Breast epithelium (tissue), 3 donors: ENCODE results near the gene FEV.

Source experiments
- POLR2A ChIP-seq: fragments of 450-650 bp; IDR thresholded peaks from one replicate; pipeline ENCODE4 v1.6.1; 2016; ENCODE audit warnings: antibody characterized with exemption, mild to moderate bottlenecking, moderate library complexity
- TF ChIP-seq, protein P1 (sequence below), 3 donors: fragments of 450-650 bp; IDR thresholded peaks; one replicate each; pipeline ENCODE4 v1.5.1; 2016 to 2017; ENCODE audit warnings: antibody characterized with exemption in 3 of 3, mild to moderate bottlenecking in 3 of 3, moderate library complexity in 3 of 3

DNA sequence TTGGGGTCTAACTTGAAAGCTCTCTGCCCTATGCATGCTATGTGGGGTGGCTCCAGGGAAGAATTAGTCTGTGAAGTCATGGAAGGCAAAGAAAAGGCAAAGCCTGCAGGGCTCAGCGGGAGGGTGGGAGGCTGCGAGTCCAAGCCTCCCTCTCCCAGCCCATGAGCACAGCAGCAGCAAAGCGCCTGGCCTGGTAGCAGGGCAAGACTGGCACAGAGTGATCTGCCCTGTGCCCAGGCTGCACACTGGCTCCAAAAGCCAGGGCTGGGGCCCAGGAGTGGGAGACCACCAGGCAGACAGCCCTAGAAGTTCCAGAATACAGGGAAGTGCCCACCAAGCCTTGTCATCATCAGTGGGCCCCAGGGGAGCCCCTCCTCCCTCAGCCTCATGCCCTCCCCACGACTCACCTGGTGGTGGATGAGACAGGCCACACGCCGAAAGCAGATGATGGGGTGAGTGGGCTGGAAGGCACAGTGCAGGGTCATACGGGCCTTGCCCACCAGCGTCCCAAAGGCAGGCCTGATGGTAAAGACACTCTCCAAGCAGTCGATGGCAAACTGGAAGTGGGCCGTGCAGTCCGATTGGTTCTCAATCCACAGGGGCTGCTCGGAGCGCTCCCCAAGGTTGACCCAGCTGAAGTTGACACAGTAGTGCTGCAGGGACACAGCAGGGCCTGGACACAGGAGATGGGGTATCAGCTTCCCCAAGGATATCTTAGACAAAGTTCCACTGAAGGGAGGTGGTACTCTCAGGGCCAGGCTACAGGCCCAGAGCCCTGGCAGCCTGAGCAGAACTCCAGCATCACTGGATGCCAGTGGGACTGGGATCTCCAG is 44.2 kb upstream of the FEV start:
- TF ChIP-seq POLR2A: no peak
- TF ChIP-seq, protein P1, sequence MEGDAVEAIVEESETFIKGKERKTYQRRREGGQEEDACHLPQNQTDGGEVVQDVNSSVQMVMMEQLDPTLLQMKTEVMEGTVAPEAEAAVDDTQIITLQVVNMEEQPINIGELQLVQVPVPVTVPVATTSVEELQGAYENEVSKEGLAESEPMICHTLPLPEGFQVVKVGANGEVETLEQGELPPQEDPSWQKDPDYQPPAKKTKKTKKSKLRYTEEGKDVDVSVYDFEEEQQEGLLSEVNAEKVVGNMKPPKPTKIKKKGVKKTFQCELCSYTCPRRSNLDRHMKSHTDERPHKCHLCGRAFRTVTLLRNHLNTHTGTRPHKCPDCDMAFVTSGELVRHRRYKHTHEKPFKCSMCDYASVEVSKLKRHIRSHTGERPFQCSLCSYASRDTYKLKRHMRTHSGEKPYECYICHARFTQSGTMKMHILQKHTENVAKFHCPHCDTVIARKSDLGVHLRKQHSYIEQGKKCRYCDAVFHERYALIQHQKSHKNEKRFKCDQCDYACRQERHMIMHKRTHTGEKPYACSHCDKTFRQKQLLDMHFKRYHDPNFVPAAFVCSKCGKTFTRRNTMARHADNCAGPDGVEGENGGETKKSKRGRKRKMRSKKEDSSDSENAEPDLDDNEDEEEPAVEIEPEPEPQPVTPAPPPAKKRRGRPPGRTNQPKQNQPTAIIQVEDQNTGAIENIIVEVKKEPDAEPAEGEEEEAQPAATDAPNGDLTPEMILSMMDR (IDR thresholded peaks at IDR 0.05): no peak
